GM11168 (cell line): ENCODE results near the gene MYRIP.

Experiments used
- in situ Hi-C: fragments of 300-500 bp; cut with MboI; formaldehyde crosslinking; loops from one replicate; pipeline ENCODE4 v1.12.0; 2022; ENCODE audit warnings: low sequenced_read_pairs; ENCODE audit not compliant: unreplicated experiment

Gene MYRIP

DNA sequence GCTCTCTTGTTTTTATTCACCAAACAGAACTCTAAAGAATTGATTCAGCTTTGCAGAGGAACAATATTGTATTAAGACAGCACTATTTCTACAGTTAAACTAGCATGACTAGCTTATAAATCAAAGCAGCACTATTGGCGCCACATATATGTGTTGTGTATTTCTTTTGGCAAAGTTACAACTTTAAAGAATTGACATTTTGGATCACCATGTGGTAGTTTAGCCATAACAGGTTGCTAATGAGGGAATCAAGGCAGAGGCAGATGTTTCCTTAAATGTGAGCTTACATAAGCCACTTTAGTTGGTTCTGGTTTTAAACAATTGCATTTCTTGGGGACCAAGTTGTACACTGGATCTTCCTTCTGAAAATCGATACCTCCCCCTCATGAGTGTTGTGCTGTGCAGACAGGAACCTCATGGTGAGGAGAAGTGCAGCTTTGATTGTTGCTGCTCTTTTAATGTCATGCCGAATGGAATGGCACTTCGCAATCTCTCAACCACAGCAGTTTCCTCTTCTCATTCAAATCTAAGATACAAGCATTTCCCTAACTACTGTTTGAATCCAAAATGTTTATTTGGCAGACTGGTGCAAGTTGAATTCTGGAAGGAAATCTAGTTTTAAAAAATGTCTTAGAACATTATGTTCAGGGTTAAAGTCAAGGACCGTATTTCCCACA is 151.2 kb downstream of the MYRIP start:
- in situ Hi-C loops: no loop called here

DNA sequence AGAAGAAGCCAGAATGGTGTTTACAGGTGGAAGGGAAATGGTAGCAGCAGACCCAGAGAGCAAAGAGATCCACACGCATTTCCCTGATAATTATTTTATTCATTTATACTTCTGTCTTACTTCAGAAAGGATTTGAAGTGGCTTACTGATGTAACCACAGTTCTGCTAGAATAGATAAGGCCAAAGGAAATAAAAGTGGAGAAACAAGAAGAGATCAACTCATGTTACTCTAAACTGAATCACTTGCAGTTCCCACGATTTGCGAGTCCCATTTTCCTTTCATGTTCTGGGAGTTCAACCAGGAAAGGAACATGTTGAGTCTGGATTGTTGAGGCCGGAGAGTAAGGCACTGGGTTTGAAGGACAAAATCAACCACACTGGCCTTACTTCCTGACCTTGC is 151.8 kb downstream of the MYRIP start:
- in situ Hi-C loops: no loop called here

DNA sequence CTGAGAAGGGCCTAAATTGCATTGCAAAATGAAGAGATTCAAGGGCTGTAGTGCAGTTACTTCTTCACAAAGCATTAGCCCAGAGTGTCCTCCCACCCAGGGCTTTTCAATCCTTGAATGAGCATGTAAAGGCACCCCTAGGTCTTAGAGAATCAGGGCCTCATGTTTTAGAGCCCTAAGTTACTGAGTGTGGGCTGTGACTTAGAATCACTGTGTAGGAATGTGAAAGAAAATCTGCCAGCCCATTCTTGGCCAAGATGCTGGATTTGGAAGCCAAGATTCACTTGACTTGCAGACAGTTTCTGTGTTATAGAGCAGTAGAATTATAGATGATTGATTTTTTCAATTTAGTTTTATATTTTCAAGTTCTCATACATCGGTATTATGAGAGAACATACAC is 153.2 kb downstream of the MYRIP start:
- in situ Hi-C loops: no loop called here

DNA sequence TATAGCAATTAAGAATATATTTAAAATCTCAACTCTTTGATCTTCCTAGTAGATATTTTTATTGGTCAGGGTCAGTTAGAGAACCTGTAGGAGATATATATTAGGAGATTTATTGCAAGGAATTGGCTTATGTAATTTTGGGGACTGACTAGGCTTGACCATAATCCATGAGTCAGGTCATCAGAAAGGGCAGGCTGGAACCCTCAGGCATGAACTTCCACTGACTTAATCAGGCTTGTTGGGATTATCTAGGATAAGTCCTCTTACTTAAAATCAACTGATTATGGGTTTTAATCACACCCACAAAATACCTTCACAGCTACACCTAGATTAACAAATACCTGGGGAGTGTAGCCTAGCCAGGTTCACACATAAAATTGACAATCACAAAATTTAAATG is 156.1 kb downstream of the MYRIP start:
- in situ Hi-C loops: no loop called here

DNA sequence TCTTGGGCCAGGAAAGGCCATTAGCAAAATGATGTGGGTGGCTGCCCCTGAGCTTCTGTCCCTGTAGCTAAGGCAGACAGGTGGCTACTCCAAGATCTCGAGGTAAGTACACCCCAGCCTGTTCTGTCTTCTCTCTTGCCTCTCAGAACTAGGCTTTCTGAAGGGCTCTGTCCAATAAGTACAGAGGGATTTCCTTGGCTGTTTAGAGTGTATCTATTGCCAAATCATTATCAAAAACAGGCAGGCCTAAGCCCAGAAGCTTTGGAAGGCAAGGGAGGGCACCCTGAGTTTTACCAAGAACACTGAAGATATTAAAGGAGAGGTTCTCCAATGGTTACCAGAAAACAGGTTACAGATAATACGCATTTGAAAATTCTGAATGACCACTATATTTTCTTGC is 156.6 kb downstream of the MYRIP start:
- in situ Hi-C loops: no loop called here

DNA sequence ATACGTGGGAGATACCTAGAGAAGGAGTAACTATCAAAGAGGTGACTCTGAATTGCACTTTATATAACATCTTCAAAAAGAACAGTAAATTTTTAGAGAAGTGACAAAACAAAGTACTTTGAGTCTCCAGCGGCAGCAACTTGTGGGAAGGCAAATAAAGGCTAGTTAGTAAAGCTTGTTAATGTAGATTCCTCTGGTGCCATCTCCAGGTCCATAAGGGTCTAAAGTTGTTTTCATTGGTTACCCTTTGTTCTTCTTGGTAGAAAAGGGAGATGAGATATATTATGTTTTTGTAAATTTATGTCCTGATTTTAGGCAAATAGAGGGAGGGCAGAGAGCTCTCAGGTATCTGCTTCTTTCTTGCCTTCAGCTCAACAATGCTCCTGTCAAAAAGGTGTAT is 161.6 kb downstream of the MYRIP start:
- in situ Hi-C loops: no loop called here

DNA sequence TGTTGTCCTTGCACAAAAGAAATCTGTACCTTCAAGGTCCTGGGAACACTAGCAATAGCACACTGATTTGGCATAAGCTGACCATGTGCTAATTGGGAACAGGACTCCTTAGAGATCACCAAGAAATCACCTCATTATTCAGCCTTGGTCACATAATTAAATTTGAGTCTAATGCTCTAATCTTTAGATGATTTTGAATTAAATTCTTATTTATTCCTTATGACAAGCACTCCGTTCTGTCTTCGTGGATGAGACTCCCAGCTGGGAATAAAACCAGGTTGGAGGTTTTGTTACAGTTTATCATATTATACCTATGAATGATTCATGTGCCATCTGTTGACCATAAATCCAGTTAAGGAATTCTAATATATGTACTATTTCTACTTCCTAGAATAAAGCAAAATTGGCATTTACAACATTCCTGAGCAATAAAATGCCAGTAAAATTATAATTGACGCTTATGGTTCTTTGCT is 162.2 kb downstream of the MYRIP start:
- in situ Hi-C loops: no loop called here

DNA sequence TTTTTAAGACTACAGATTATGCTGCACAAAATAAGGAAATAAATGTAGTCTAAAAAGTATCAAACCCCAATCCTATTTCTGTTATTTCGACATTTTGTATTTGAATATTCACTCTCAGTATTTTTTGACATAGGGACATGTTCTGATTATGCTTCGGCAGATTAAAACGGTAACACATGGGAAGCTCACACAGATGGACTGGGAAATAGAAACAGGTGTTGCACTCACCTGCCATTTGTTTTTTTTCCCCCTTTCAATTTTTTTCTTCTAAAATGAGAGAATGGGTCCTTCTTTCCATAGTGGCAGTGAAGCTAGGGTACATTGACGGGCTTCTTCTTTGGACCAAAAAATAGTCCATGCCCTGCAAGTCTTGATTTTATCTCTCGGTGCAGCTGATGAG is 163.1 kb downstream of the MYRIP start:
- in situ Hi-C loops: no loop called here

DNA sequence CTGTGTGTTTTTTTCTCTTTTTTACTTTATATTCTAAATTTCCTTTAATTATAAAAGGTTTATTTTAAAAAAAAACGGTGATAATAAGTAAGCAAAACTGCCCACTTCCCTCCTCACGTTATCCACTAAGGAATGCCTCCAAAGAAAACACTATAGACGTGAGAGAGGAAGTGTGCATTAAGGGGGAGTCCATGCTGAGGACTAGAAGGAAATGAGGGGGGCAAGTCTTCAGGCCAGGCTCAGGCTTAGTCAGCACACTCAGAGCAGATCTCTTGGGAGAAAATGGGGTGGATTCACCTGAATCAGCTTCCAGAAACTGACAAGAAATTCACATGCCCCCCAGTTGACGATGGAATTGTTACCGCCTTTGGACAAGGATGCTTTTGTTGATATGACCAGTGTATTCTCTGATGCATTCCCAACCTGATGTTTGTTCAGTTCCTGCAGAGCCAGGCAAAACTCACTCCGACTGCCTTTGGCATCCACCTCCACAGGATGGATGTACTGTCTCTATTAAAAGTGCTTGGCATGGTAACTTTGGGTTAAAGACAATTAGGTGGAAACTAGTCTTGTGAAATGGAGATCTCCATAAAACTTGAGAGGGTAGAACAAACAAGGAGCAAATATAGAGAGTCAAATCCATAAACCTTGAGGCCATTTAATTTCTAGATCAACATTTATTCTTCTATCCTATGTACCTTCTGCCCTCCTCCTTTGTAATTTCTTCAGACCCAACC is 167.8 kb downstream of the MYRIP start:
- in situ Hi-C loops: loop anchor here (25.0 kb wide), 2 partner anchors 290 to 440 kb away; no protein-coding TSS in a partner anchor

DNA sequence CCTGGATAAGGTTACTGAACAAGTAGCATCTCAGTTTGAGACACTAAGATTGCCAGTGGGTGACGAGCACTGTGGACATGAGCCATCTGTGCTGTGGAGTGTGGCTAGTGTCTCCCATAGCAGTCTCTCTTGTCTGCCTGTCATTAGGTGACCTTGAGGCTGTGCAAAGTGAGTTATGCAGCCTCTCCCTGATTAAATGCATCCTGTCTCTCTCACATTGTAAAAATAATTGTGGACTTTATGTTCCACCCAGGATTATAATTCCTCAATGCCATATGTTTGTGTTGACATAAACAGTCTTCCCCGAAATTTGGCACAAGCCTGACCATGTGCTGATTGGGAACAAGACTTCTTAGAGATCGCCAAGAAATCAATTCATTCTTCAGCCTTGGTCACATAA is 168.9 kb downstream of the MYRIP start:
- in situ Hi-C loops: loop anchor here (25.0 kb wide), 2 partner anchors 291 to 441 kb away; no protein-coding TSS in a partner anchor

DNA sequence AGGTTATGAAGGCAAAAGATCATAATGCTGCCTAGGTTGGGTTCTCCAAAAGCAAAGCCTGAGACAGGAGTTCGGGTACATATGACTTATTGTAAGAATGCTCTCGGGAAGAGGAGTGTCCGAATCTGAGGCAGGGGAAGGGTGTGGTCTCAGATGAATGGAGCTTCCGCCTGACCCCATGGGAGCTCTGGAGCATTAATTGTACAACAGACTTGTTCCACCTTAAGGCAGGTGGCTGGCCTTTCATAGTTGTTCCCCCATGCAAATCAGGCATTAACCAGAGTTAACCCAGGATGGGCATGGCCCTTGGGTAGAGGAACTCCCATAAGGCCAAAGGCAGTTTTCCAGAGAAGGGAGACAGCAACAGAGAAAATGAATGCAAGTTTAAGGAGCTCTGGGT is 170.6 kb downstream of the MYRIP start:
- in situ Hi-C loops: loop anchor here (25.0 kb wide), 2 partner anchors 293 to 443 kb away; no protein-coding TSS in a partner anchor

DNA sequence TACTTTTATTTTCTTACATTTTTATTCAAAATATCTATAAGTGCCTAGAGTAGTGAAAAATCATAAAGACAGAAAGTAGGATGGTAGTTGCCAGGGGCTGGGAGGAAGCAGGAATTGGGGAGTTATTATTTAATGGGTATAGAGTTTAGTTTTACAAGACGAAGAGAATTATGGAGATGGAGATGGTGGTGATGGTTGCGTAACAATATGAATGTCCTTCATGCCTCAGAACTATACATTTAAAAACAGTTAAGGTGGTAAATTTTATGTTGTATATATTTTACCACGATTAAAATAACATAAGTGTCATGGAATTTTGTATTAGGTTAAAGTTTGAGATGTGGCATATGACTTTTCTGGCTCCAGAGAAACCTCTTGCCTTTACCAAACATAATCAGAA is 171.4 kb downstream of the MYRIP start:
- in situ Hi-C loops: loop anchor here (25.0 kb wide), 2 partner anchors 293 to 443 kb away; no protein-coding TSS in a partner anchor

DNA sequence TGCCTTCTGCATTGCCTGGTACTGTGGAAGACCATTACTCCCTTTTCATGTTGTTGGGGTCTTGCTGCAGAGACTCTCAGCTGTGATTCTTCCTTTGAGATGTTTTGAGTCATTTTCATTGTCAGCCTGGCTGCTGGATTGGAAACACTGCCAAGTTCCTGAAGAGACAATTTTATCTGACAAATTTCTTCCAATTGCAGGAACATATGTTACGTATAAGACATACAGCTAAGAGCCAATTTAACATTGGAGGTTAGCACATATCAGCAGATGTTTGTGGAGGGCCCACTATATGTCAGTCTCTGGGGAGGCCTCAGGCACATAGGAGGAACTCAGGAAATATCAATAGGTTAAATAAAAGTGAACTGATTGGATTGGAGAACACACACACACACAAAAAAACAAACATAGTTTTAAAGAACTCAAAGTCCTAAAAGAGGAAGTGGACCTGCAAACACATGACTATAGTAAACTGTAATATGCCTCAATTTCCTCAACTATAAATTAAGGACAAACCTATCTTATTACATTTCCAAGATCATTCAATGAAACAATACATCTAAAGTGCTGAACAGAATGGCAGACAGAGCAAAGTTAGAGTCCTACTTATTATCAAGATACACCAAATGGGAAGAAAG is 172.3 kb downstream of the MYRIP start:
- in situ Hi-C loops: loop anchor here (25.0 kb wide), 2 partner anchors 294 to 444 kb away; no protein-coding TSS in a partner anchor

DNA sequence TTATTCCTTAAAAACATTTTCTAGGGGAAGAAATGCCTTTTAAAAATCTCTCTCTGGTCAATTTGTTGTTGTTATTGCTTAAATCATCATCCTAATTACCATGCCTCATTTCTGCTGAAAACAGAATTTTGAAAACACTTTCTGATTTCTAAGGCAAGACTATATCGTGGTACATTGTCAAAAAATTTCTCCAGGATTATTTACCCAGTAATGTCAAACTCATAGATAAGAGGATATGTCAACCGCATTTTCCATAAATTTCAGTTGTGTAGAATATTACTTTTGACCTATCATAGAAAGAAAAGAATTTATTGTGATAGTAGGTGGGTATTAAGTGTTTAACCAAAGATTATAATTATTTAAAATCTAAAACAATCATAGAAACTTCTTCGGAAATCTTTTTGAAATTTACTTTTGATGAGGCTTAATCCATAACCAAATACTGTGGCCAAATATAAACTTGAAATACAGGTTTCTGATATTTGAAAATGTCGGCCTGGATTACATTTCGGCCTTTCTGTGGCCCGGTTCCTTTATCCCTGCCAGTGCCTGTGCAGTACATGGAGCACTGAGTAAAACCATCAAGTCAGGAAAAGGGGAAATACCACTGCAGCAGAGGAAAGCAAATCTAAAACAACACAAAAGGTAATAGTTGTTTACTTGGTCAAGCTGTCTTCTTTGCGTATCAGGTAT is 173.4 kb downstream of the MYRIP start:
- in situ Hi-C loops: loop anchor here (25.0 kb wide), 2 partner anchors 296 to 446 kb away; no protein-coding TSS in a partner anchor

DNA sequence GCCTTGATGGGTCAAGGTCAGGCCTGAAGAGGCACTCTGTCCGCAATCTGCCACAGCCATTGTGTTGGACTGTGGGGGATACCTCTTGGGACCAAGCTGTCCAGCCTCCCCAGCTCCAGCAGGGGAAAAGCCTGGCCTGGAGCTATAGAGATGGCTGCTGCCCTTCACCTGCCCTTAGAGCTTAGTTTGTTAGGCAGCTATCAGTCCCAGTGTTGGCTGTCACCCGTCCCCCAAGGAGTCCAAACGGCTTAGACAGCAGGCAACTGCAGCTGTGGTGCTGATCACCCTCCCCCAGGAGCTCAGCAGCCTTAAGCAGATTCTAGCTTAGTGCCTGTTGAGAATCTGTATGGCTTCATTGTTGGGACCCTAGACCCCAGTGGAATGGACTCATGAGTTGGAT is 180.3 kb downstream of the MYRIP start:
- in situ Hi-C loops: loop anchor here (25.0 kb wide), 2 partner anchors 302 to 452 kb away; no protein-coding TSS in a partner anchor

DNA sequence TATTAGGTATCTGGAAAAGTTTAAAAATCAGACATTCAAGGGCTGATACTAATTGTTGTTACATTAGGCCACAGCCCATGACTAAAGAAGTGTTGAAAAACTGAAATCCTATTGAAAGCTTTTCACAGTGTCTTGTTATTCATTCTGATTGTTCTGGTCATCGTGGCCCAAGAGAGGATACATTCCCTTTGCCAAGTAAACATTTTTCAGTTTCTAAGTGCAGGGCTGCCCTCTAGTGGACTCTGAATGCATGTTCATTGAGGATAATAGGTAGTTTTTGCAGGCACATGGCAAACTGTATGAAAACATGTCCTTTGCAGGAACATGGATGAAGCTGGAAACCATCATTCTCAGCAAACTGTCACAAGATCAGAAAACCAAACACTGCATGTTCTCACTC is 181.1 kb downstream of the MYRIP start:
- in situ Hi-C loops: loop anchor here (25.0 kb wide), 2 partner anchors 303 to 453 kb away; no protein-coding TSS in a partner anchor

DNA sequence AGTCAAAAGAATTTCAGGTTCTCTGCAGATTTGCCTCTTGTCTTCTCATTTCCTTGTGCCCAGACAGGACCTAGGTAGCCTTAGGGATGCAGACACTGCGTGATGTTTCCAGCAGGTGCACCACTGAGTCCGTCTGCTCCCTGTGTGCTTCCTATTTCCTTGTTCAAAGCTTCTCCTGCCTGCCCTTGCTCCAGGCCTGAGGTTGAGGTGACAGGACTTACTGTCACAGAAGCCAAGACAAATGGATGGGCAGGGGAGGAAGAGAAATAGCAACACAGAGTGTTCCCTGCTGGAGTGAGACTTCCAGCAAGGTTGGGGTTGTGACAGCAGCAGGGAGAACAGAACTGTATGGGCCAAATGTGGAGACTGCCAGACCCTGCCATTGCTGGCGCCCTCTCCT is 199.4 kb downstream of the MYRIP start:
- in situ Hi-C loops: no loop called here

DNA sequence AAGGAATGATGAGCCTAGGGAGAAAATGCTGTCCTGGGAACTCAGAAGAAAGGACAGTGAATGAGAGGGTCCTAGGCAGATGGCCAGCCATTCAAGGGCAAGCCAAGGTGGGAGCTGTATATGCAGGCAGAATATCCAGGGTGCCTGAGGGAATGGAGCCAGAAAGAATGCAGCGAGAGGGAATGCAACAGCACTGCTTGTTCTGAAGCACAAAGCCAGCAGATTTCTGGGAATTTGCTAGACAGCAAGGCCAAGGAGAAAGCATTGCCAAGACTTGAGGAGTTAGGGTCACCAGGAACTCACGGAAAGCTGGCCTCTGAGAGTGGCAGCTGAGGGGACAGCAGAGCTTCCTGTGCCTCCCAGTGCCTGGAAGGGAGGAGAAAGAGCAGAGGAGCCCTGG is 200.6 kb downstream of the MYRIP start:
- in situ Hi-C loops: no loop called here

DNA sequence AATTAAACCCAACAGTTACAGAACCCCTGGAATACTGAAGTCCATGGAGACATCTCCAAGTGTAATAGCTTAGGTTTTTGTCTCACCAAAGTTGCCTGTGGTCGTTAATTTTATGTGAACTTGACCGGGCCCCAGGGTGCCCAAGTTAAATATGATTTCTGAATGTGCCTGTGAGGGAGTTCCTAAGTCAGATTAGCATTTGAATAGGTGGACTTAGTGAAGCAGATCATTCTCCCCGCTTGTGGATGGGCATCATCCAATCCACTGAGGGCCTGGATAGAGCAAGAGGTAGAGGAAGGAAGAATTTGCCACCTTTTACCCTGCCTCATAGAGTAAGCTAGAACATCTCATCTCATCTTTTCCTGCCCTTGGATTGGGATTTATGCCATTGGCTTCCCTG is 203.0 kb downstream of the MYRIP start:
- in situ Hi-C loops: no loop called here

DNA sequence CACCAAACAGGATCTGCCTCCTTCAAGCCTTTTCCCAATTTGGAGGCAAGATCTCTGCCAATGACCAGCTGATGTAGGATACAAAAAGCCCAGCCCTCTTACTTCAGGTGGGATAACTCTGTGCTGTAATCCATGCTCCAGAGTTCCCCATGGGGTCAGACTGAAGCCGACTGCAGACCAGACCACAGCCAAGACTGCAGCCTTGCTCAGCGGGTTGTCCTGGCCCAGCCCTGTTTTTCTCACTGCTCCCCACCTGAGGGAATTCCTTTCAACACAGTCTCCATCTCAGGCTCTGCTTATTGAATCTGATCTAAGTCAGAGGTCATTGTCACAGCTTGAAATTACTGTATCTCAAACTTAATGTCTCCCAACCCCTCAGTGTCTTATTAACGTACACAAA is 207.0 kb downstream of the MYRIP start:
- in situ Hi-C loops: no loop called here
